ENCODE data around the gene DFFB. TPM values are rescaled to one million over a fixed set of nuclear protein-coding genes. Genes with fewer than 3 reads are reported as not detected.

DFFB gene
- total and polyA plus RNA-seq, 9 of the 15 experiments (the other 6 are each of a cell fraction or from before 2014, with no cell fraction given): 2.3 to 15.8 (median 11.5) TPM

DNA sequence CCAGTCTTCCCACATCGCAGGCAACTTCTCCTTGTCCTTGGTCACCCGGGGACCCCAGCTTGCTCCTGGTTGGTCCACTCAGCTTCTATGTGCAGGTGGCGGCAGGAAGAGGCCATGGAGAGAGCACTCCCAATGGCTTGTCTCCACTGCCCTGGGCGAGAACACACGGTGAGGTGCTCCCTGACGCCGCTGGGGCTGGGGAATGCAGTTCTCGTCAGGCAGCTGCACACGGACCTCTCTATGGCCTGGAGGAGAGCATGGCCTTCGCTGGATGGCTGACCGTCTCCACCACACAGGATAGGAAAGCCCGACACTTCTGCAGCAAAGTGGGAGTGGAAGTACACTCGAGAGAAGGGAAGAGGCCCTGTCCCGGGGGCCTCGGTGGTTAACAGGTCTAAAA, 31.0 kb downstream of the DFFB start:
- Histone ChIP-seq H3K9me1 (ENCODE audit: control insufficient read depth, insufficient read depth, low read length) (no peaks in the 10 kb centered on the region), H3K9me3 (replicated peaks; ENCODE audit: control insufficient read depth, insufficient read depth, low read depth, low read length) (no peaks in the 10 kb centered on the region), H4K20me1 (replicated peaks; ENCODE audit: control insufficient read depth, insufficient read depth, low read length) (peaks cover 6% of the 10 kb centered on the region; the same call in 1 of the 2 replicates), H3K4me2 (ENCODE audit: insufficient read depth, low read length) (no peak overlapping the region), H3K27ac (ENCODE audit: extremely low read depth, low read depth, low read length) (no peak overlapping the region), H3K4me3 (no peak overlapping the region), H3K4me1 (replicated peaks in 1 of 2; ENCODE audit: control insufficient read depth in 2 of 2, insufficient read depth in 2 of 2, low read length in 2 of 2) (peaks cover 0 to 3% of the 10 kb centered on the region in 2 experiments; a peak in 1 of 5 replicates), H2AFZ (ENCODE audit: low read depth, low read length) (no peak overlapping the region), H3K36me3 (ENCODE audit: control insufficient read depth, insufficient read depth, low read length) (peaks cover 82% of the 10 kb centered on the region), H3K27me3 (ENCODE audit: control insufficient read depth in 2 of 2, insufficient read depth in 2 of 2, low read length in 2 of 2) (no peaks in the 10 kb centered on the region), H3K9ac (ENCODE audit: insufficient read depth in 1 of 2, low read depth in 2 of 2, low read length in 2 of 2) (peak overlapping the region in 1 of 2 experiments; percentile 68; a peak in 2 of 4 replicates), H3K79me2 (ENCODE audit: control insufficient read depth, insufficient read depth, low read length) (peaks cover 8% of the 10 kb centered on the region)
- 93% methylated on average over 15 of the region's 15 CpGs for WGBS (ENCODE audit: insufficient coverage, low coverage, missing lambda C conversion rate)
- CTCF ChIA-PET (ENCODE audit: low intra/inter-chr PET ratio): no interaction called here
- BruUV-seq (replicated peaks): no TSS peak
- intact Hi-C loops (cut with micrococcal nuclease) (no loop called here), in situ Hi-C loops (cut with MboI) (no loop called here)
- FAIRE-seq (no peak), ATAC-seq (no peak; the same call in 2 of the 3 replicates), DNase-seq (ENCODE audit: extremely low read depth in 1 of 4, low spot score in 3 of 4) (no peak)
- POLR2A ChIA-PET: interaction anchor here (0.6 to 2.8 kb wide), 3 partner anchors 11 to 751 kb away, joined by 5 to 12 read pairs (median 5); partner anchors contain the start of gene C1orf174
- TF ChIP-seq KDM5B (IDR thresholded peaks at IDR 0.05; ENCODE audit: insufficient replicate concordance, low read depth, low read length): no peak
- no peak for TF ChIP-seq SOX6 (IDR thresholded peaks at IDR 0.05)
- no peak for TF ChIP-seq ZNF583 (CRISPR knock-in tag; IDR thresholded peaks at IDR 0.05)
- TF ChIP-seq ARNT (IDR thresholded peaks at IDR 0.05): no peak
- peak; percentile 36; the same call in 1 of the 2 replicates for TF ChIP-seq POLR2A (conservative IDR thresholded peaks at IDR 0.05)
- TF ChIP-seq SMARCE1 (IDR thresholded peaks at IDR 0.05): no peak
- TF ChIP-seq KAT2B (IDR thresholded peaks at IDR 0.05; ENCODE audit: low read depth, low read length): no peak
- TF ChIP-seq, protein P1, sequence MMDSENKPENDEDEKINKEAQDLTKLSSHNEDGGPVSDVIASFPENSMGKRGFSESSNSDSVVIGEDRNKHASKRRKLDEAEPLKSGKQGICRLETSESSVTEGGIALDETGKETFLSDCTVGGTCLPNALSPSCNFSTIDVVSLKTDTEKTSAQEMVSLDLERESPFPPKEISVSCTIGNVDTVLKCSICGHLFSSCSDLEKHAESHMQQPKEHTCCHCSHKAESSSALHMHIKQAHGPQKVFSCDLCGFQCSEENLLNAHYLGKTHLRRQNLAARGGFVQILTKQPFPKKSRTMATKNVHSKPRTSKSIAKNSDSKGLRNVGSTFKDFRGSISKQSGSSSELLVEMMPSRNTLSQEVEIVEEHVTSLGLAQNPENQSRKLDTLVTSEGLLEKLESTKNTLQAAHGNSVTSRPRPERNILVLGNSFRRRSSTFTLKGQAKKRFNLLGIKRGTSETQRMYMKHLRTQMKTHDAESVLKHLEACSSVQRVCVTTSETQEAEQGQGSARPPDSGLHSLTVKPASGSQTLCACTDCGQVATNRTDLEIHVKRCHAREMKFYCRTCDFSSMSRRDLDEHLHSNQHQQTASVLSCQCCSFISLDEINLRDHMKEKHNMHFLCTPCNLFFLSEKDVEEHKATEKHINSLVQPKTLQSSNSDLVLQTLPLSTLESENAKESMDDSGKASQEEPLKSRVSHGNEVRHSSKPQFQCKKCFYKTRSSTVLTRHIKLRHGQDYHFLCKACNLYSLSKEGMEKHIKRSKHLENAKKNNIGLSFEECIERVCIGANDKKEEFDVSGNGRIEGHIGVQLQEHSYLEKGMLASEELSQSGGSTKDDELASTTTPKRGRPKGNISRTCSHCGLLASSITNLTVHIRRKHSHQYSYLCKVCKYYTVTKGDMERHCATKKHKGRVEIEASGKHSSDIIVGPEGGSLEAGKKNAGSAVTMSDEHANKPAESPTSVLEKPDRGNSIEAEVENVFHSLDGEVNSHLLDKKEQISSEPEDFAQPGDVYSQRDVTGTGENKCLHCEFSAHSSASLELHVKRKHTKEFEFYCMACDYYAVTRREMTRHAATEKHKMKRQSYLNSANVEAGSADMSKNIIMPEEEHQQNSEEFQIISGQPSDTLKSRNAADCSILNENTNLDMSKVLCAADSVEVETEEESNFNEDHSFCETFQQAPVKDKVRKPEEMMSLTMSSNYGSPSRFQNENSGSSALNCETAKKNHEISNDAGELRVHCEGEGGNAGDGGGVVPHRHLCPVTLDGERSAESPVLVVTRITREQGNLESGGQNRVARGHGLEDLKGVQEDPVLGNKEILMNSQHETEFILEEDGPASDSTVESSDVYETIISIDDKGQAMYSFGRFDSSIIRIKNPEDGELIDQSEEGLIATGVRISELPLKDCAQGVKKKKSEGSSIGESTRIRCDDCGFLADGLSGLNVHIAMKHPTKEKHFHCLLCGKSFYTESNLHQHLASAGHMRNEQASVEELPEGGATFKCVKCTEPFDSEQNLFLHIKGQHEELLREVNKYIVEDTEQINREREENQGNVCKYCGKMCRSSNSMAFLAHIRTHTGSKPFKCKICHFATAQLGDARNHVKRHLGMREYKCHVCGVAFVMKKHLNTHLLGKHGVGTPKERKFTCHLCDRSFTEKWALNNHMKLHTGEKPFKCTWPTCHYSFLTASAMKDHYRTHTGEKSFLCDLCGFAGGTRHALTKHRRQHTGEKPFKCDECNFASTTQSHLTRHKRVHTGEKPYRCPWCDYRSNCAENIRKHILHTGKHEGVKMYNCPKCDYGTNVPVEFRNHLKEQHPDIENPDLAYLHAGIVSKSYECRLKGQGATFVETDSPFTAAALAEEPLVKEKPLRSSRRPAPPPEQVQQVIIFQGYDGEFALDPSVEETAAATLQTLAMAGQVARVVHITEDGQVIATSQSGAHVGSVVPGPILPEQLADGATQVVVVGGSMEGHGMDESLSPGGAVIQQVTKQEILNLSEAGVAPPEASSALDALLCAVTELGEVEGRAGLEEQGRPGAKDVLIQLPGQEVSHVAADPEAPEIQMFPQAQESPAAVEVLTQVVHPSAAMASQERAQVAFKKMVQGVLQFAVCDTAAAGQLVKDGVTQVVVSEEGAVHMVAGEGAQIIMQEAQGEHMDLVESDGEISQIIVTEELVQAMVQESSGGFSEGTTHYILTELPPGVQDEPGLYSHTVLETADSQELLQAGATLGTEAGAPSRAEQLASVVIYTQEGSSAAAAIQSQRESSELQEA (IDR thresholded peaks at IDR 0.05; ENCODE audit: low read depth): no peak

All from K562 (cell line).